Adrenal gland (tissue), 12 donors: Measurements from ENCODE around the gene ARMH3. TPM values are rescaled to one million over a fixed set of nuclear protein-coding genes. Genes with fewer than 3 reads are reported as not detected.

Source experiments
- DNase-seq, 7 donors: peaks; one replicate each; pipeline ENCODE4 v3.0.0-alpha.2; 2019 to 2020
- H3K27ac ChIP-seq, 5 donors: fragments of 200-600 bp; sonication (generic) in 4 of 5; 1 replicate in 3 of 5; 2 replicates in 2 of 5; pipeline versions ENCODE4 v1.5.1 to v1.8.0; 2016 to 2020; ENCODE audit warnings: mild to moderate bottlenecking in 1 of 5
- H3K27me3 ChIP-seq: fragments of 200-600 bp; 2 replicates; pipeline ENCODE4 v1.8.0; 2021
- H3K36me3 ChIP-seq, 2 donors: fragments of 200-600 bp; replicated peaks in 1 of 2; 1 replicate in 1 of 2; 2 replicates in 1 of 2; pipeline versions ENCODE4 v1.5.1 to v1.8.0; 2018 to 2022
- H3K4me1 ChIP-seq, 2 donors: fragments of 200-600 bp; replicated peaks in 1 of 2; 1 replicate in 1 of 2; 2 replicates in 1 of 2; pipeline versions ENCODE4 v1.5.1 to v1.8.0; 2018 to 2021
- H3K4me3 ChIP-seq, 4 donors: fragments of 200-600 bp; sonication (generic) in 3 of 4; one replicate each; pipeline ENCODE4 v1.5.1; 2016 to 2018
- H3K9me3 ChIP-seq, 3 donors: fragments of 200-600 bp; sonication (generic) in 1 of 3; replicated peaks in 1 of 3; 1 replicate in 2 of 3; 2 replicates in 1 of 3; pipeline versions ENCODE4 v1.5.1 to v1.8.0; 2016 to 2021
- POLR2A ChIP-seq, 2 donors: fragments of 450-650 bp; IDR thresholded peaks; one replicate each; pipeline ENCODE4 v1.6.1; 2017; ENCODE audit warnings: antibody characterized with exemption in 2 of 2, mild to moderate bottlenecking in 2 of 2, moderate library complexity in 1 of 2
- WGBS, 4 donors: extraction: QIAGEN DNeasy Blood & Tissue Kit in 2 of 4; methylation state at CpG; one replicate each; pipeline versions ENCODE4 v1.1.5 to v1.1.7; 2013 to 2017; 5-methylcytosine and 5-hydroxymethylcytosine counted together
- intact Hi-C, 2 donors: fragments of 100-400 bp; cut with DNase I; formaldehyde crosslinking; loops; one replicate each; pipeline versions ENCODE4 v1.14.1 to v1.15.0; 2022 to 2023
- polyA plus RNA-seq, 3 donors: library from polyadenylated mRNA; stranded (reverse); fragments of 200-250 nt in 2 of 3; fragments of 350-450 nt in 1 of 3; fragmentation: Illumina TruSeq in 1 of 3; extraction: RNeasy Lipid Tissue Mini Kit (QIAGEN cat#74804) in 1 of 3; gene quantifications; one replicate each; pipeline ENCODE4 v1.2.3, GENCODE V29; 2013 to 2014
- total RNA-seq, 9 donors: library from RNA; depleted of rRNA in 4 of 9; stranded (reverse); fragments of >200 nt in 4 of 9; fragments of 120-200 nt in 1 of 9; fragmentation: NEBNext Ultra II Directional in 1 of 9; extraction: Animal tissue kit (Norgen Biotek cat#: 25700) in 1 of 9; gene quantifications; one replicate each; pipeline versions ENCODE4 v1.1.0 to v1.2.4, GENCODE V29; 2013 to 2023
- TF ChIP-seq, protein P1 (sequence below), 6 experiments: fragments of 450-650 bp in 4 of 6; fragments of 200-600 bp in 2 of 6; sonication (generic) in 1 of 6; IDR thresholded peaks; 1 replicate in 5 of 6; 2 replicates in 1 of 6; pipeline versions ENCODE4 v1.5.1 to v1.8.0; 2016 to 2021; ENCODE audit warnings: antibody characterized with exemption in 6 of 6, mild to moderate bottlenecking in 2 of 6, moderate library complexity in 1 of 6
- donor health status: healthy with polysubstance abuse.
- donor health status: Bipolar disorder and iron deficiency.
- donor health status: DM: yes; HTN: yes; CAD: no.
- donor health status: DM: no; HTN: no; CAD: no.
- donor health status: DM: no; HTN: no; CAD: no.
- donor health status: DM: yes; HTN: yes; CAD: no.

The ARMH3 gene
- total and polyA plus RNA-seq, 12 donors: 12.6 to 29.7 (median 17.4) TPM

DNA sequence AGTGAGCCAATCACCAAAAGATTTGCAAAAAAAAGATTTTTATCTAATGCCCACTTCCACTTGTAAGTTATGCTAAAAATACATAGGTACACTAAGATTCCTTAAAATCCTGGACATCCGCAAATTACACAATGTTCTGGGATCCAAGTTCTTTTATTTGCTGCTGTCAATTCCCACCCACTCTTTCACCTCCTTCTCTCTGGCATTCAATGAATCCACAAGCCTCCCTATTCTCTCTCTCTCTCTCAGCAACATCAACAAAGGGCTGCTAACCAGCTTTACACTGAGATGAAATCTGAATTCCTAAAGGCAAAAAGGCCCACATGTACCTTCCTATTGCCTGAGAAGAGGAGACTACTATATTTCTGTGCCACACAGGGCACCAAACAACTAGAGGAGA lies 99.9 kb downstream of the ARMH3 start:
- peaks cover 0 to 10% of the 10 kb centered on the region in 2 donors for H3K36me3 ChIP-seq
- H3K4me3 ChIP-seq: no peak overlapping the region
- intact Hi-C loops: no loop called here
- no peak for DNase-seq
- no peak overlapping the region for H3K27ac ChIP-seq
- H3K27me3 ChIP-seq: no peaks in the 10 kb centered on the region
- no peaks in the 10 kb centered on the region for H3K9me3 ChIP-seq
- 91 to 100% (median 95%) methylated on average over 1 of the region's 1 CpG for WGBS, 4 donors
- H3K4me1 ChIP-seq: peaks cover 9% of the 10 kb centered on the region in 2 donors
- no peak for TF ChIP-seq POLR2A (IDR thresholded peaks at IDR 0.05)
- TF ChIP-seq, protein P1, sequence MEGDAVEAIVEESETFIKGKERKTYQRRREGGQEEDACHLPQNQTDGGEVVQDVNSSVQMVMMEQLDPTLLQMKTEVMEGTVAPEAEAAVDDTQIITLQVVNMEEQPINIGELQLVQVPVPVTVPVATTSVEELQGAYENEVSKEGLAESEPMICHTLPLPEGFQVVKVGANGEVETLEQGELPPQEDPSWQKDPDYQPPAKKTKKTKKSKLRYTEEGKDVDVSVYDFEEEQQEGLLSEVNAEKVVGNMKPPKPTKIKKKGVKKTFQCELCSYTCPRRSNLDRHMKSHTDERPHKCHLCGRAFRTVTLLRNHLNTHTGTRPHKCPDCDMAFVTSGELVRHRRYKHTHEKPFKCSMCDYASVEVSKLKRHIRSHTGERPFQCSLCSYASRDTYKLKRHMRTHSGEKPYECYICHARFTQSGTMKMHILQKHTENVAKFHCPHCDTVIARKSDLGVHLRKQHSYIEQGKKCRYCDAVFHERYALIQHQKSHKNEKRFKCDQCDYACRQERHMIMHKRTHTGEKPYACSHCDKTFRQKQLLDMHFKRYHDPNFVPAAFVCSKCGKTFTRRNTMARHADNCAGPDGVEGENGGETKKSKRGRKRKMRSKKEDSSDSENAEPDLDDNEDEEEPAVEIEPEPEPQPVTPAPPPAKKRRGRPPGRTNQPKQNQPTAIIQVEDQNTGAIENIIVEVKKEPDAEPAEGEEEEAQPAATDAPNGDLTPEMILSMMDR (IDR thresholded peaks at IDR 0.05): no peak

DNA sequence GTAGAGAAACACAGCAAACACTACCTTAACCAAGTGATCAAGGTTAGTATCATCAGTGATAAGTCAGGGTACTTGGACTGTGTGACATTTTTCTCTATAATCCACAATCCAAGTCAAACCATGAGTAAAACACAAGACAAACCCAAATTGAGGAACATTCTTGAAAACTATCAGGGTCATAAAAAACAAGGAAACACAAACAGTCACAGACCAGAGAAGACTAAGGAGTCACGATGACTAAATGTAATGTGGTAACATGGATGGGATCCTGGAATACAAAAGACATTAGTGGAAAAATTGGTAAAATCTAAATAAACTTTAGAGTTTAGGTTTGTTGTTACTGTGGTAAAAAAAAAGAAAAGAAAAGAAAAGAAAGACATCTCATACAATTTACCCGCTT lies 103.8 kb downstream of the ARMH3 start:
- DNase-seq: no peak
- intact Hi-C loops: no loop called here
- TF ChIP-seq POLR2A (IDR thresholded peaks at IDR 0.05): no peak
- H3K27ac ChIP-seq: no peak overlapping the region
- H3K4me3 ChIP-seq: no peak overlapping the region
- WGBS, 4 donors: 92 to 98% (median 95%) methylated on average over 2 of the region's 2 CpGs
- H3K27me3 ChIP-seq: no peaks in the 10 kb centered on the region
- no peaks in the 10 kb centered on the region for H3K9me3 ChIP-seq
- no peaks in the 10 kb centered on the region for H3K4me1 ChIP-seq
- peaks cover 0 to 10% of the 10 kb centered on the region in 2 donors for H3K36me3 ChIP-seq

DNA sequence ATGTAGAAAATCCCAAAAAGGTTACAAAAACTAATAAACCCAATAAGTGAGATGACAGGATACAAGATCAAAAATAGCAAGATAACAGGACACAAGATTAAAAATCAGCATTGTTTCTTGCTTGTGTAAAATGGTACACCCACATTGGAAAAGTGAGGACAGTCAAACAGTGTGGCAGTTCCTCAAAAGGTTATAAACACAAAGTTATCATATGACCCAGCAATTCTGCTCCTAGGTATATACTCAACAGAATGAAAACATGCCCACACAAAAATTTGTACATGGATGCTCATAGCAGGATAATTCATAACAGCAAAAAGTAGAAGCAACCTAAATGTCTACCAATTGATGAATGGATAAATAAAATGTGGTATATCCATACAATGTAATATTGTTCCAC lies 105.8 kb downstream of the ARMH3 start:
- intact Hi-C loops: no loop called here
- Histone ChIP-seq H3K27me3 (no peaks in the 10 kb centered on the region), H3K4me1 (no peaks in the 10 kb centered on the region), H3K4me3 (no peak overlapping the region), H3K36me3 (peaks cover 0 to 2% of the 10 kb centered on the region in 2 donors), H3K9me3 (no peaks in the 10 kb centered on the region), H3K27ac (no peak overlapping the region)
- no peak for DNase-seq
- TF ChIP-seq POLR2A (IDR thresholded peaks at IDR 0.05): no peak
- TF ChIP-seq, protein P1 (IDR thresholded peaks at IDR 0.05): no peak

- H3K36me3 ChIP-seq: no peaks in the 10 kb centered on the region
- H3K27ac ChIP-seq: no peak overlapping the region
- TF ChIP-seq POLR2A (IDR thresholded peaks at IDR 0.05): no peak
- TF ChIP-seq, protein P1 (IDR thresholded peaks at IDR 0.05): no peak
- intact Hi-C loops: no loop called here
- 41 to 58% (median 54%) methylated on average over 1 of the region's 1 CpG for WGBS, 4 donors
- peaks cover 22 to 36% of the 10 kb centered on the region in 2 donors for H3K4me1 ChIP-seq
- no peaks in the 10 kb centered on the region for H3K9me3 ChIP-seq
- no peaks in the 10 kb centered on the region for H3K27me3 ChIP-seq
- H3K4me3 ChIP-seq: no peak overlapping the region
- no peak for DNase-seq
Measured at GRCh38 chr10:101941871-101942270, 114.1 kb downstream of the ARMH3 start.

DNA sequence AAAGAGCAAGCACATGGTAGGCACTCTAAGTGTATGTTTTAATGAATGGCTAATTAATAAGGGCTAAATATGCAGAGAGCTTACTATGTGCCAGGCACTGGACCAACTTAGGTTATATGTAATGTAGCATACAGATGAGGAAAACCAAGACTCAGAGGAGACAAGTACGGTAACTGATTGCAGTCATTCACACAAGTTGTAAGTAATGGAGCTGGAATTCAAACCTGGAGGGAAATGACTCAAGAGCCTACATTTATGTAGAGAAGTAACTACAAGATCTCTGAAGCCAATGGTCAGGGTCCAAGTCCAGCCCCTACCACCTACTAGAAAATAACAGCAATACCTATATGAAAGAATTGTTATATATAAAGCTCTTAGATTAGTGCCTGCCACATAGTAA lies 115.1 kb downstream of the ARMH3 start:
- Histone ChIP-seq H3K4me1 (peaks cover 22 to 36% of the 10 kb centered on the region in 2 donors), H3K4me3 (no peak overlapping the region), H3K9me3 (no peaks in the 10 kb centered on the region), H3K27me3 (no peaks in the 10 kb centered on the region), H3K27ac (no peak overlapping the region), H3K36me3 (no peaks in the 10 kb centered on the region)
- DNase-seq: no peak
- intact Hi-C loops: no loop called here
- WGBS, 4 donors: 86 to 100% (median 95%) methylated on average over 1 of the region's 1 CpG
- TF ChIP-seq POLR2A (IDR thresholded peaks at IDR 0.05): no peak
- TF ChIP-seq, protein P1 (IDR thresholded peaks at IDR 0.05): no peak
